Measurements from ENCODE around the gene SCD5.

The SCD5 gene

DNA sequence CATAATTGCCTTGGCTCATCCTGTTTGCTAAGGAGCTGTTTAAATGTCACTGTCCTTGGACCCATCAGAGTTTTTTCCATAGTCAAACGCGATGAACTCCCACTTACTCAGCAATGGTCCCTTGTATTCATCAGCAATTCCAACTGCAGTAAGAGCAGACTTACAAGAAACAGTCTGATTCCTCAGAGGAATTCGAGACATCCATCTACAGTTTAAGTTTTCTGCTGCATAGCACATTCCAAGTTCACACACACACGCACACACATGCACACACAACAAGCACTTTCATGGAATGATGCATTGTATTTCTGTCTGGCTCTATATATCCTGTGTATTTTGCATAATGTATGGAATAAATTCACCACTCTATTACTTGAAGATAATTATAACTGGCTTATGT is 204.1 kb downstream of the SCD5 start:
- no peak overlapping the region for H3K27ac ChIP-seq
- no peak for TF ChIP-seq ZFX (IDR thresholded peaks at IDR 0.05; ENCODE audit: borderline replicate concordance)
- TF ChIP-seq, protein P1, sequence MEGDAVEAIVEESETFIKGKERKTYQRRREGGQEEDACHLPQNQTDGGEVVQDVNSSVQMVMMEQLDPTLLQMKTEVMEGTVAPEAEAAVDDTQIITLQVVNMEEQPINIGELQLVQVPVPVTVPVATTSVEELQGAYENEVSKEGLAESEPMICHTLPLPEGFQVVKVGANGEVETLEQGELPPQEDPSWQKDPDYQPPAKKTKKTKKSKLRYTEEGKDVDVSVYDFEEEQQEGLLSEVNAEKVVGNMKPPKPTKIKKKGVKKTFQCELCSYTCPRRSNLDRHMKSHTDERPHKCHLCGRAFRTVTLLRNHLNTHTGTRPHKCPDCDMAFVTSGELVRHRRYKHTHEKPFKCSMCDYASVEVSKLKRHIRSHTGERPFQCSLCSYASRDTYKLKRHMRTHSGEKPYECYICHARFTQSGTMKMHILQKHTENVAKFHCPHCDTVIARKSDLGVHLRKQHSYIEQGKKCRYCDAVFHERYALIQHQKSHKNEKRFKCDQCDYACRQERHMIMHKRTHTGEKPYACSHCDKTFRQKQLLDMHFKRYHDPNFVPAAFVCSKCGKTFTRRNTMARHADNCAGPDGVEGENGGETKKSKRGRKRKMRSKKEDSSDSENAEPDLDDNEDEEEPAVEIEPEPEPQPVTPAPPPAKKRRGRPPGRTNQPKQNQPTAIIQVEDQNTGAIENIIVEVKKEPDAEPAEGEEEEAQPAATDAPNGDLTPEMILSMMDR (IDR thresholded peaks at IDR 0.05): no peak

DNA sequence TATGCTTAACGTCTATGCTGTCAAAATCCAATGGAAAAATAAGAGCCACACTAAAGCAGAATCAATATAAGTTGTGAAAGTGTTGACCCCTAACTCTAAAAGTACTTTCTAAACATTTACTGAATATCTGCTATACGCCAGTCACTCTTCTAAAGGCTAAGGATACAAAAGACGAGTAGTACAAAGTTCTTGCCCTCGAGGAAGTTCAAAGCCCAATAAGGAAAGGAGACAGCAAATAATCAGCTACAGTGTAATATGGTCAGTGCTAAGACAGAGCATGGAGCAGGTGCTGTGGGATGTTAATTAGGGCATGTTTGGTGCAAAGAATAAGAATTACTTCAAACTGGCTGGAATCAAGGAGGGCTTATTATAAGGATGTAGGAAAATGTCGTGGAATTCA is 205.2 kb downstream of the SCD5 start:
- TF ChIP-seq, protein P1 (IDR thresholded peaks at IDR 0.05): no peak
- TF ChIP-seq ZFX (IDR thresholded peaks at IDR 0.05; ENCODE audit: borderline replicate concordance): no peak
- no peak overlapping the region for H3K27ac ChIP-seq

GRCh38 chr4:82592639-82593038 is 206.0 kb downstream of the SCD5 start:
- no peak overlapping the region for H3K27ac ChIP-seq
- TF ChIP-seq, protein P1 (IDR thresholded peaks at IDR 0.05): no peak
- TF ChIP-seq ZFX (IDR thresholded peaks at IDR 0.05; ENCODE audit: borderline replicate concordance): no peak

DNA sequence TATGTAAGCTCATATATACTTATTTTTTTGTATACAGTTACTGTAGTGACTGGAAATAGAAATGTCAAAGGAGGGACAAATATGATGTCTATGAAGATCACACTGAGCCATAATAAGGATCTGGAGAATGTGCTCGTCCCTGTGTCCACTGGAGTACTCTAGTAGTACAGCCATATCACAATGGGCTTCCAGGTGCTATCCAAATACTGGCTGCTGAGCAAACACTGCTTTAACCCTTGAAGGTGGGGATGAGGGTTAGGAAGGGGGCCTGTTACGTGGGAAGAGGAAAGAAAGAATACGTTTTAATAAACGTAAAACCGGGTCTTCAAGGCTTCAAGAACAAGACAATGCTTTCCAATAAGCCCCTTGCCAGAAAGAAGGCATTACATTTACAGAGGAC is 207.0 kb downstream of the SCD5 start:
- no peak overlapping the region for H3K27ac ChIP-seq
- TF ChIP-seq, protein P1 (IDR thresholded peaks at IDR 0.05): no peak
- TF ChIP-seq ZFX (IDR thresholded peaks at IDR 0.05; ENCODE audit: borderline replicate concordance): no peak

GRCh38 chr4:82589756-82590155 is 208.8 kb downstream of the SCD5 start:
- TF ChIP-seq, protein P1 (IDR thresholded peaks at IDR 0.05): no peak
- no peak for TF ChIP-seq ZFX (IDR thresholded peaks at IDR 0.05; ENCODE audit: borderline replicate concordance)
- no peak overlapping the region for H3K27ac ChIP-seq

GRCh38 chr4:82588771-82589270 is 209.8 kb downstream of the SCD5 start:
- no peak overlapping the region for H3K27ac ChIP-seq
- TF ChIP-seq, protein P1 (IDR thresholded peaks at IDR 0.05): no peak
- no peak for TF ChIP-seq ZFX (IDR thresholded peaks at IDR 0.05; ENCODE audit: borderline replicate concordance)

- TF ChIP-seq, protein P1 (IDR thresholded peaks at IDR 0.05): no peak
- no peak for TF ChIP-seq ZFX (IDR thresholded peaks at IDR 0.05; ENCODE audit: borderline replicate concordance)
- H3K27ac ChIP-seq: no peak overlapping the region
These were observed 210.6 kb downstream of the SCD5 start for GRCh38 chr4:82587826-82588540.

Data from 22Rv1 (cell line).